Measurements from ENCODE around the gene ANKRD44. TPM values are rescaled to one million over a fixed set of nuclear protein-coding genes. Genes with fewer than 3 reads are reported as not detected.

ANKRD44 gene
- total and polyA plus RNA-seq, 7 donors, result 0.35 to 9.3 (median 1.7) TPM

DNA sequence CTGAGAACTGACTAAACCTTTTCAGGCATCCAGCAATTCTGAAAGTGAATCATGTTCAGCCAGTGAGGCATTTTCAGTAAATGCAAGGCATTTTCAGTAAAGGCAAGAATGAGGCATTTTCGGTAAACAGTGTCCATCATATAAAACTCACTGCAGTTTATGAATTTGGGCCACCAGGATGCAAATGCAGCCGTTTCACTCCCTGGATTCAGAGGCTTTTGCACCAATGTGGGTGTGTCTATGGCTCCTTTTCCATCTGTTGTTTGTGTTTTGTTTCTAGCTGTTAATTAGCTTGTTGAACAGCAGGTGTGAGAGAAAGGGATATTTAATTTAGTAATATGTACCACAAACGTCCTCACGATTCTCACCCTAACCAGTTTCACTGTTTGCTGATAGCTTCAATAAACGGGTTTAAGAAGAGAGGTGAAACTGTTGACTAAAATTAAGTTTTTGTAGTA lies 267.8 kb downstream of the ANKRD44 start:
- no peak overlapping the region for H3K4me3 ChIP-seq
- DNase-seq (no peak), ATAC-seq (no peak)
- no peaks in the 10 kb centered on the region for H3K27me3 ChIP-seq (ENCODE audit: insufficient read depth in 3 of 3, low read length in 2 of 3)
- WGBS, 3 donors, result 69 to 75% (median 73%) methylated on average over 5 of the region's 5 CpGs
- no peaks in the 10 kb centered on the region for H3K4me1 ChIP-seq
- H3K36me3 ChIP-seq (ENCODE audit: insufficient read depth in 1 of 2, low read depth in 1 of 2), result no peaks in the 10 kb centered on the region
- H3K27ac ChIP-seq, result no peak overlapping the region
- intact Hi-C loops (cut with DNase I), result no loop called here
- TF ChIP-seq CTCF (IDR thresholded peaks at IDR 0.05), result no peak
- H3K9me3 ChIP-seq, result no peaks in the 10 kb centered on the region

DNA sequence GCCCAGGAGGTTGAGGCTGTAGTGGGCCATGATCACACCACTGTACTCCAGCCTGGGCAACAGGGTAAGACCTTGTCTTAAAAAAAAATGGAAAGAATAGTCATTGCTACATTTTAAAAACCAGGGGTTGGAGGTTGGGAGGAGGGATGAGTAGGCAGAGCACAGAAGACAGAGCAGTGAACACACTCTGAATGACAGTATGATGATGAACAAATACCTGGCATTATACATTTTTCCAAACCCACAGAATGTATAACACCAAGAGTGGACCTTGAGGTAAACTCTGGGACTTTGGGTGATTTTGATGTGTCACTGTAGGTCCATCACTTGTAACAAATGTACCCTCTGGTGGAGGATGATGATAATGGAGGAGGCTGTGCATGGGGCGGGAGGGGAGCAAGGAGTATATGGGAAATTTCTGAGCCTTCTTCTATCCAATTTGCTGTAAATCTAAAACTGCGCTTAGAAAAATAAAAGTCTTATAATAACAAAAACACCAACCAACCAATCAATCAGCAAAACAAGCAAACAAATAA lies 272.6 kb downstream of the ANKRD44 start:
- 96 to 99% (median 98%) methylated on average over 2 of the region's 2 CpGs for WGBS, 3 donors
- Histone ChIP-seq H3K4me1 (no peaks in the 10 kb centered on the region), H3K27me3 (ENCODE audit: insufficient read depth in 3 of 3, low read length in 2 of 3) (no peaks in the 10 kb centered on the region), H3K9me3 (no peaks in the 10 kb centered on the region), H3K4me3 (no peak overlapping the region), H3K27ac (no peak overlapping the region), H3K36me3 (ENCODE audit: insufficient read depth in 1 of 2, low read depth in 1 of 2) (no peaks in the 10 kb centered on the region)
- intact Hi-C loops (cut with DNase I), result no loop called here
- no peak for DNase-seq
- TF ChIP-seq CTCF (IDR thresholded peaks at IDR 0.05), result no peak
- no peak for ATAC-seq

GRCh38 chr2:197035002-197035401 lies 275.6 kb downstream of the ANKRD44 start:
- Histone ChIP-seq H3K4me3 (no peak overlapping the region), H3K36me3 (ENCODE audit: insufficient read depth in 1 of 2, low read depth in 1 of 2) (no peaks in the 10 kb centered on the region), H3K9me3 (no peaks in the 10 kb centered on the region), H3K4me1 (no peaks in the 10 kb centered on the region), H3K27ac (no peak overlapping the region), H3K27me3 (ENCODE audit: insufficient read depth in 3 of 3, low read length in 2 of 3) (no peaks in the 10 kb centered on the region)
- intact Hi-C loops (cut with DNase I), result no loop called here
- DNase-seq (no peak), ATAC-seq (no peak)
- TF ChIP-seq CTCF (IDR thresholded peaks at IDR 0.05), result no peak
- 82 to 93% (median 88%) methylated on average over 1 of the region's 1 CpG for WGBS, 3 donors

GRCh38 chr2:197034292-197034691 lies 276.3 kb downstream of the ANKRD44 start:
- intact Hi-C loops (cut with DNase I), result no loop called here
- H3K27me3 ChIP-seq (ENCODE audit: insufficient read depth in 3 of 3, low read length in 2 of 3), result no peaks in the 10 kb centered on the region
- no peak overlapping the region for H3K4me3 ChIP-seq
- WGBS, 3 donors, result 76 to 85% (median 77%) methylated on average over 5 of the region's 5 CpGs
- H3K9me3 ChIP-seq, result no peaks in the 10 kb centered on the region
- TF ChIP-seq CTCF (IDR thresholded peaks at IDR 0.05), result no peak
- DNase-seq (no peak), ATAC-seq (no peak)
- H3K27ac ChIP-seq, result no peak overlapping the region
- H3K4me1 ChIP-seq, result no peaks in the 10 kb centered on the region
- H3K36me3 ChIP-seq (ENCODE audit: insufficient read depth in 1 of 2, low read depth in 1 of 2), result no peaks in the 10 kb centered on the region

- TF ChIP-seq CTCF (IDR thresholded peaks at IDR 0.05), result no peak
Measured at GRCh38 chr2:197033222-197033621, 277.4 kb downstream of the ANKRD44 start.

More at GRCh38 chr2:197033222-197033621, 277.4 kb downstream of the ANKRD44 start:
- no peak for ATAC-seq
- no peaks in the 10 kb centered on the region for H3K36me3 ChIP-seq (ENCODE audit: insufficient read depth in 1 of 2, low read depth in 1 of 2)
- intact Hi-C loops (cut with DNase I), result no loop called here
- H3K27ac ChIP-seq, result no peak overlapping the region
- H3K27me3 ChIP-seq (ENCODE audit: insufficient read depth in 3 of 3, low read length in 2 of 3), result no peaks in the 10 kb centered on the region
- no peaks in the 10 kb centered on the region for H3K4me1 ChIP-seq
- 94 to 100% (median 96%) methylated on average over 2 of the region's 2 CpGs for WGBS, 3 donors
- no peaks in the 10 kb centered on the region for H3K9me3 ChIP-seq
- no peak overlapping the region for H3K4me3 ChIP-seq
- no peak for DNase-seq
